NCI-H2081 treated with DMSO at 0.1 percent for 48 hours (cell line): Measurements from ENCODE around the gene MRPS18A.
"Not testable (repeated sequence)": the region's sequence is repeated elsewhere in the genome, so short reads cannot be mapped to it uniquely, and the experiment has no call there.

ENCODE experiments used
- DNase-seq: peaks from one replicate; lab custom pipeline; 2025; lab: John Stamatoyannopoulos, UW

The MRPS18A gene

GRCh38 chr6:43670623-43670986 is 17.0 kb downstream of the MRPS18A start:
- DNase-seq, result no peak

- DNase-seq, result no peak
Measured at GRCh38 chr6:43669922-43670622, 17.5 kb downstream of the MRPS18A start.

GRCh38 chr6:43669050-43669921 is 18.3 kb downstream of the MRPS18A start:
- no peak for DNase-seq

- no peak for DNase-seq
Measured at GRCh38 chr6:43668151-43669028, 19.2 kb downstream of the MRPS18A start.

GRCh38 chr6:43667245-43668150 is 20.1 kb downstream of the MRPS18A start:
- DNase-seq, result peak; percentile 4

- DNase-seq, result no peak
Measured at GRCh38 chr6:43666196-43666920, 21.2 kb downstream of the MRPS18A start.

GRCh38 chr6:43665376-43665775 is 22.2 kb downstream of the MRPS18A start:
- no peak for DNase-seq

GRCh38 chr6:43662948-43663347 is 24.6 kb downstream of the MRPS18A start:
- DNase-seq, result not testable (repeated sequence)

GRCh38 chr6:43658161-43658560 is 29.4 kb downstream of the MRPS18A start:
- no peak for DNase-seq

- no peak for DNase-seq
Measured at GRCh38 chr6:43657221-43657802, 30.3 kb downstream of the MRPS18A start.

- DNase-seq, result not testable (repeated sequence)
Measured at GRCh38 chr6:43652822-43653221, 34.8 kb downstream of the MRPS18A start.

GRCh38 chr6:43648248-43648647 is 39.3 kb downstream of the MRPS18A start:
- no peak for DNase-seq

- no peak for DNase-seq
Measured at GRCh38 chr6:43647613-43648012, 40.0 kb downstream of the MRPS18A start.

- no peak for DNase-seq
Measured at GRCh38 chr6:43645613-43645964, 42.0 kb downstream of the MRPS18A start.

- DNase-seq, result no peak
Measured at GRCh38 chr6:43644940-43645612, 42.5 kb downstream of the MRPS18A start, which contains the start of gene RSPH9. TSS of gene RSPH9 (plus strand) at chr6:43645036. CDS start at chr6:43645099, 63 bp downstream.

GRCh38 chr6:43639984-43640800 is 47.4 kb downstream of the MRPS18A start:
- DNase-seq, result no peak

- no peak for DNase-seq
Measured at GRCh38 chr6:43636308-43636659, 51.3 kb downstream of the MRPS18A start.

GRCh38 chr6:43635387-43636307 is 51.9 kb downstream of the MRPS18A start, which contains the start of gene MAD2L1BP:
TSS of gene MAD2L1BP (plus strand) at chr6:43635840. CDS start at chr6:43635876, 36 bp downstream.
- peak; percentile 20 for DNase-seq
